ENCODE results near the gene CNIH3.

Gene CNIH3

GRCh38 chr1:224751624-224752311, 135.7 kb downstream of the CNIH3 start:
- Histone ChIP-seq H3K9ac (ENCODE audit: low read length) (no peak overlapping the region), H3K27ac (ENCODE audit: low read depth, low read length) (no peak overlapping the region), H3K27me3 (ENCODE audit: low read length) (no peaks in the 10 kb centered on the region), H3K4me2 (ENCODE audit: low read depth, low read length, poor library complexity, severe bottlenecking) (no peak overlapping the region), H3K9me3 (ENCODE audit: insufficient read depth, low read length) (no peaks in the 10 kb centered on the region), H3F3A (ENCODE audit: insufficient read depth) (no peaks in the 10 kb centered on the region), H3K79me2 (ENCODE audit: insufficient read depth, low read length) (no peaks in the 10 kb centered on the region), H4K20me1 (ENCODE audit: low read depth, low read length) (no peaks in the 10 kb centered on the region), H2AFZ (ENCODE audit: low read depth, low read length, severe bottlenecking) (no peak overlapping the region), H3K4me3 (ENCODE audit: insufficient read depth, low read length, poor library complexity, severe bottlenecking) (no peak overlapping the region), H3K36me3 (ENCODE audit: low read length) (no peaks in the 10 kb centered on the region), H3K9me2 (replicated peaks; ENCODE audit: insufficient read depth, low read length) (no peaks in the 10 kb centered on the region)
- TF ChIP-seq EZH2phosphoT487 (conservative IDR thresholded peaks at IDR 0.05; ENCODE audit: low read length) (no peak), CTCF (IDR thresholded peaks at IDR 0.05; ENCODE audit: insufficient read depth, low read length, poor library complexity, severe bottlenecking) (no peak)

- TF ChIP-seq EZH2phosphoT487 (conservative IDR thresholded peaks at IDR 0.05; ENCODE audit: low read length) (no peak), CTCF (IDR thresholded peaks at IDR 0.05; ENCODE audit: insufficient read depth, low read length, poor library complexity, severe bottlenecking) (no peak)
- H3K79me2 ChIP-seq (ENCODE audit: insufficient read depth, low read length), result no peaks in the 10 kb centered on the region
- no peaks in the 10 kb centered on the region for H3F3A ChIP-seq (ENCODE audit: insufficient read depth)
- H3K36me3 ChIP-seq (ENCODE audit: low read length), result no peaks in the 10 kb centered on the region
- H3K4me2 ChIP-seq (ENCODE audit: low read depth, low read length, poor library complexity, severe bottlenecking), result no peak overlapping the region
- no peaks in the 10 kb centered on the region for H3K9me2 ChIP-seq (replicated peaks; ENCODE audit: insufficient read depth, low read length)
- no peak overlapping the region for H3K9ac ChIP-seq (ENCODE audit: low read length)
- no peaks in the 10 kb centered on the region for H3K9me3 ChIP-seq (ENCODE audit: insufficient read depth, low read length)
- H3K27me3 ChIP-seq (ENCODE audit: low read length), result no peaks in the 10 kb centered on the region
- no peak overlapping the region for H3K27ac ChIP-seq (ENCODE audit: low read depth, low read length)
- H2AFZ ChIP-seq (ENCODE audit: low read depth, low read length, severe bottlenecking), result no peak overlapping the region
- no peak overlapping the region for H3K4me3 ChIP-seq (ENCODE audit: insufficient read depth, low read length, poor library complexity, severe bottlenecking)
- no peaks in the 10 kb centered on the region for H4K20me1 ChIP-seq (ENCODE audit: low read depth, low read length)
These were observed 137.4 kb downstream of the CNIH3 start for GRCh38 chr1:224753491-224753890.

GRCh38 chr1:224755586-224755985, 139.5 kb downstream of the CNIH3 start:
- Histone ChIP-seq H3K27ac (ENCODE audit: low read depth, low read length) (no peak overlapping the region), H3K4me3 (ENCODE audit: insufficient read depth, low read length, poor library complexity, severe bottlenecking) (no peak overlapping the region), H2AFZ (ENCODE audit: low read depth, low read length, severe bottlenecking) (no peak overlapping the region), H3K9me2 (replicated peaks; ENCODE audit: insufficient read depth, low read length) (no peaks in the 10 kb centered on the region), H3K79me2 (ENCODE audit: insufficient read depth, low read length) (no peaks in the 10 kb centered on the region), H3K9me3 (ENCODE audit: insufficient read depth, low read length) (peaks cover 10% of the 10 kb centered on the region; the same call in 1 of the 2 replicates), H3K9ac (ENCODE audit: low read length) (no peak overlapping the region), H3K4me2 (ENCODE audit: low read depth, low read length, poor library complexity, severe bottlenecking) (no peak overlapping the region), H4K20me1 (ENCODE audit: low read depth, low read length) (no peaks in the 10 kb centered on the region), H3F3A (ENCODE audit: insufficient read depth) (no peaks in the 10 kb centered on the region), H3K36me3 (ENCODE audit: low read length) (no peaks in the 10 kb centered on the region), H3K27me3 (ENCODE audit: low read length) (no peaks in the 10 kb centered on the region)
- TF ChIP-seq CTCF (IDR thresholded peaks at IDR 0.05; ENCODE audit: insufficient read depth, low read length, poor library complexity, severe bottlenecking) (no peak), EZH2phosphoT487 (conservative IDR thresholded peaks at IDR 0.05; ENCODE audit: low read length) (no peak)
